SK-N-SH (cell line): ENCODE data around the gene HRH3. TPM values are rescaled to one million over a fixed set of nuclear protein-coding genes. Genes with fewer than 3 reads are reported as not detected.

Source experiments
- CTCF ChIA-PET: fragments of 300-600, 350-600 bp; formaldehyde crosslinking; extraction: SDS; loops from one replicate; lab custom pipeline; 2021; lab: Yijun Ruan, JAX
- POLR2A ChIA-PET: fragments of 350-600 bp; sonication (Branson Sonifier 250); formaldehyde crosslinking; extraction: SDS; loops from one replicate; lab custom pipeline; 2020; ENCODE audit warnings: antibody characterized with exemption, inconsistent platforms; lab: Yijun Ruan, JAX
- DNase-seq: peaks from one replicate; pipeline ENCODE4 v3.0.0; 2012
- H2AFZ ChIP-seq: fragments of 200-600 bp; sonication (generic); 2 replicates; pipeline ENCODE4 v1.8.1; 2016; ENCODE audit warnings: antibody characterized with exemption, mild to moderate bottlenecking, low read depth
- H3F3A ChIP-seq: fragments of 200-600 bp; sonication (generic); replicated peaks from 2 replicates; pipeline ENCODE3; 2016; ENCODE audit warnings: antibody characterized with exemption, mild to moderate bottlenecking; ENCODE audit not compliant: insufficient read depth
- H3K27ac ChIP-seq, 2 experiments: fragments of 200-500 bp in 1 of 2; fragments of 200-600 bp in 1 of 2; sonication (Bioruptor generic) in 1 of 2; sonication (generic), shearing (Covaris generic) in 1 of 2; 2 replicates each; pipeline versions ENCODE4 v1.5.1 to v1.6.1; 2014 to 2016; ENCODE audit warnings: low read depth in 2 of 2, inconsistent platforms in 1 of 2, low read length in 1 of 2, mild to moderate bottlenecking in 1 of 2, mixed read lengths in 1 of 2
- H3K27me3 ChIP-seq: fragments of 200-600 bp; sonication (generic), shearing (Covaris generic); 2 replicates; pipeline ENCODE4 v1.6.1; 2016; ENCODE audit warnings: mixed run types; ENCODE audit not compliant: insufficient read depth
- H3K36me3 ChIP-seq, 2 experiments: fragments of 200-500 bp in 1 of 2; fragments of 200-600 bp in 1 of 2; sonication (Bioruptor generic) in 1 of 2; sonication (generic) in 1 of 2; replicated peaks in 1 of 2; 2 replicates each; pipeline versions ENCODE3 to v1.5.1; 2014 to 2016; ENCODE audit warnings: low read length in 1 of 2, mild to moderate bottlenecking in 1 of 2; ENCODE audit not compliant: insufficient read depth in 2 of 2, control insufficient read depth in 1 of 2
- H3K4me1 ChIP-seq, 2 experiments: fragments of 200-500 bp in 1 of 2; fragments of 200-600 bp in 1 of 2; sonication (Bioruptor generic) in 1 of 2; sonication (generic), shearing (Covaris generic) in 1 of 2; 2 replicates each; pipeline versions ENCODE4 v1.5.1 to v1.6.1; 2014 to 2016; ENCODE audit warnings: low read depth in 1 of 2, low read length in 1 of 2, mixed run types in 1 of 2; ENCODE audit not compliant: insufficient read depth in 2 of 2, control insufficient read depth in 1 of 2
- H3K4me2 ChIP-seq: fragments of 200-600 bp; sonication (generic), shearing (Covaris generic); 2 replicates; pipeline ENCODE4 v1.6.1; 2017; ENCODE audit warnings: mixed run types
- H3K4me3 ChIP-seq, 2 experiments: fragments of 200-500 bp in 1 of 2; fragments of 200-600 bp in 1 of 2; sonication (Bioruptor generic) in 1 of 2; sonication (generic), shearing (Covaris generic) in 1 of 2; 2 replicates each; pipeline versions ENCODE4 v1.5.1 to v1.8.1; 2014 to 2016; ENCODE audit warnings: low read depth in 2 of 2, inconsistent platforms in 1 of 2, low read length in 1 of 2, mild to moderate bottlenecking in 1 of 2, mixed read lengths in 1 of 2, moderate library complexity in 1 of 2
- H3K79me2 ChIP-seq: fragments of 200-600 bp; sonication (generic); 2 replicates; pipeline ENCODE4 v1.8.1; 2017; ENCODE audit warnings: mild to moderate bottlenecking; ENCODE audit not compliant: insufficient read depth
- H3K9ac ChIP-seq: fragments of 200-600 bp; sonication (generic); 2 replicates; pipeline ENCODE4 v1.6.1; 2017; ENCODE audit warnings: mixed run types
- H3K9me2 ChIP-seq: fragments of 200-600 bp; sonication (generic); 2 replicates; pipeline ENCODE4 v1.6.1; 2017; ENCODE audit warnings: mixed run types
- H3K9me3 ChIP-seq: fragments of 200-600 bp; sonication (generic); 2 replicates; pipeline ENCODE4 v1.6.1; 2017; ENCODE audit warnings: mixed run types, mild to moderate bottlenecking, moderate library complexity
- H4K20me1 ChIP-seq: fragments of 200-600 bp; sonication (generic); 2 replicates; pipeline ENCODE4 v1.6.1; 2017; ENCODE audit warnings: mild to moderate bottlenecking, mixed run types; ENCODE audit not compliant: insufficient read depth
- ELF1 ChIP-seq: IDR thresholded peaks from 2 replicates; pipeline ENCODE4 v1.4.0; 2012
- EP300 ChIP-seq, 2 experiments: IDR thresholded peaks; 2 replicates each; pipeline versions ENCODE4 v1.4.0 to v1.6.1; 2012; ENCODE audit warnings: borderline replicate concordance in 1 of 2, low read depth in 1 of 2, low read length in 1 of 2
- EZH2phosphoT487 ChIP-seq: fragments of 200-600 bp; sonication (generic); IDR thresholded peaks from 2 replicates; pipeline ENCODE4 v1.6.1; 2017; ENCODE audit warnings: low read depth, mixed run types, mild to moderate bottlenecking, antibody characterized with exemption, moderate library complexity, borderline replicate concordance
- FOXM1 ChIP-seq: IDR thresholded peaks from 2 replicates; pipeline ENCODE4 v1.4.0; 2012; ENCODE audit warnings: low read depth, mild to moderate bottlenecking
- IRF3 ChIP-seq: fragments of 150-350 bp; IDR thresholded peaks from 2 replicates; pipeline ENCODE4 v1.6.1; 2016; ENCODE audit warnings: mild to moderate bottlenecking, low read depth, low read length
- JUND ChIP-seq: IDR thresholded peaks from 2 replicates; pipeline ENCODE4 v1.4.0; 2012
- MXI1 ChIP-seq: IDR thresholded peaks from 2 replicates; pipeline ENCODE4 v1.6.1; 2012; ENCODE audit warnings: mild to moderate bottlenecking, low read depth, low read length, improper control_type of control experiment
- POLR2AphosphoS5 ChIP-seq: IDR thresholded peaks from 2 replicates; pipeline ENCODE4 v1.6.1; 2012; ENCODE audit warnings: low read depth, low read length
- REST ChIP-seq: IDR thresholded peaks from 2 replicates; pipeline ENCODE4 v1.6.1; 2012; ENCODE audit warnings: mild to moderate bottlenecking, low read depth, low read length, moderate library complexity
- RFX5 ChIP-seq: IDR thresholded peaks from 2 replicates; pipeline ENCODE4 v1.6.1; 2012; ENCODE audit warnings: mild to moderate bottlenecking, improper control_type of control experiment, low read length
- RXRA ChIP-seq: IDR thresholded peaks from 2 replicates; pipeline ENCODE4 v1.4.0; 2012; ENCODE audit warnings: low read depth, mild to moderate bottlenecking, borderline replicate concordance
- SMC3 ChIP-seq: IDR thresholded peaks from 2 replicates; pipeline ENCODE4 v1.6.1; 2012; ENCODE audit warnings: low read depth, low read length, improper control_type of control experiment
- TEAD4 ChIP-seq: IDR thresholded peaks from 2 replicates; pipeline ENCODE4 v1.4.0; 2012; ENCODE audit warnings: mild to moderate bottlenecking, borderline replicate concordance; ENCODE audit not compliant: insufficient read depth
- USF1 ChIP-seq: IDR thresholded peaks from 2 replicates; pipeline ENCODE4 v1.4.0; 2012; ENCODE audit warnings: low read depth, borderline replicate concordance
- WGBS: methylation state at CpG from one replicate; pipeline ENCODE4 v1.1.6; 2017; ENCODE audit warnings: low lambda C conversion rate; 5-methylcytosine and 5-hydroxymethylcytosine counted together
- polyA plus RNA-seq, 3 experiments: library from polyadenylated mRNA; depleted of rRNA; stranded (reverse); fragments of >200 nt; gene quantifications; 2 replicates each; pipeline ENCODE4 v1.2.3, GENCODE V29; 2012
- TF ChIP-seq, protein P1 (sequence below): IDR thresholded peaks from 2 replicates; pipeline ENCODE4 v1.4.0; 2012; ENCODE audit warnings: low read depth

HRH3 gene
- polyA plus RNA-seq, 1 of the 3 experiments (the other 2 are of a cell fraction) = 0.02 TPM

- H3K27ac ChIP-seq = no peak overlapping the region
- no peaks in the 10 kb centered on the region for H3F3A ChIP-seq
- peaks cover 0 to 7% of the 10 kb centered on the region in 2 experiments; a peak in 1 of 4 replicates for H3K4me1 ChIP-seq
- no peaks in the 10 kb centered on the region for H3K27me3 ChIP-seq
- TF ChIP-seq USF1 (no peak), IRF3 (no peak), REST (no peak), EP300 (IDR thresholded peaks at IDR 0.05; ENCODE audit: borderline replicate concordance in 1 of 2, low read depth in 1 of 2, low read length in 1 of 2) (no peak), TEAD4 (no peak), POLR2AphosphoS5 (no peak), RFX5 (no peak), FOXM1 (no peak), EZH2phosphoT487 (no peak), MXI1 (no peak), ELF1 (no peak), JUND (no peak), SMC3 (no peak), RXRA (no peak)
- TF ChIP-seq, protein P1, sequence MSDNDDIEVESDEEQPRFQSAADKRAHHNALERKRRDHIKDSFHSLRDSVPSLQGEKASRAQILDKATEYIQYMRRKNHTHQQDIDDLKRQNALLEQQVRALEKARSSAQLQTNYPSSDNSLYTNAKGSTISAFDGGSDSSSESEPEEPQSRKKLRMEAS = no peak
- no peaks in the 10 kb centered on the region for H3K79me2 ChIP-seq
- DNase-seq = no peak
- no peaks in the 10 kb centered on the region for H4K20me1 ChIP-seq
- H3K9me3 ChIP-seq = no peaks in the 10 kb centered on the region
- CTCF ChIA-PET = interaction anchor here (0.8 to 1.0 kb wide), 2 partner anchors 17 to 106 kb away, joined by 3 to 4 read pairs; no protein-coding TSS in a partner anchor
- 76% methylated on average over 3 of the region's 9 CpGs for WGBS
- no peak overlapping the region for H2AFZ ChIP-seq
- POLR2A ChIA-PET = no interaction called here
- H3K9me2 ChIP-seq = no peaks in the 10 kb centered on the region
- H3K9ac ChIP-seq = no peak overlapping the region
- no peak overlapping the region for H3K4me3 ChIP-seq
- no peak overlapping the region for H3K4me2 ChIP-seq
- H3K36me3 ChIP-seq = no peaks in the 10 kb centered on the region
Observed at GRCh38 chr20:62211769-62212288, 8.2 kb downstream of the HRH3 start.
